HG02678 (cell line): ENCODE results near the gene IFI27L2.

Experiments used
- ATAC-seq: cut with Tn5 transposase; IDR thresholded peaks from one replicate; pipeline ENCODE4 v1.9.1; 2021; ENCODE audit warnings: mild to moderate bottlenecking, moderate library complexity; ENCODE audit not compliant: unreplicated experiment

Gene IFI27L2

GRCh38 chr14:94124582-94125377 is 4.6 kb downstream of the IFI27L2 start:
- no peak for ATAC-seq

- ATAC-seq, result no peak
These were observed 5.5 kb downstream of the IFI27L2 start for GRCh38 chr14:94123868-94124267.

GRCh38 chr14:94123296-94123695 is 6.1 kb downstream of the IFI27L2 start:
- no peak for ATAC-seq

GRCh38 chr14:94122438-94122837 is 7.0 kb downstream of the IFI27L2 start:
- no peak for ATAC-seq

- ATAC-seq, result no peak
These were observed 7.9 kb downstream of the IFI27L2 start for GRCh38 chr14:94121485-94121884.

- ATAC-seq, result no peak
These were observed 8.6 kb downstream of the IFI27L2 start for GRCh38 chr14:94120667-94121340.

GRCh38 chr14:94119071-94119470 is 10.3 kb downstream of the IFI27L2 start:
- ATAC-seq, result no peak

- ATAC-seq, result no peak
These were observed 11.5 kb downstream of the IFI27L2 start for GRCh38 chr14:94117856-94118255.

GRCh38 chr14:94116701-94117100 is 12.7 kb downstream of the IFI27L2 start:
- ATAC-seq, result no peak

GRCh38 chr14:94115631-94116030 is 13.8 kb downstream of the IFI27L2 start:
- ATAC-seq, result no peak

GRCh38 chr14:94115058-94115591 is 14.3 kb downstream of the IFI27L2 start:
- no peak for ATAC-seq

- no peak for ATAC-seq
These were observed 14.8 kb downstream of the IFI27L2 start for GRCh38 chr14:94114589-94115057.

- no peak for ATAC-seq
These were observed 15.4 kb downstream of the IFI27L2 start for GRCh38 chr14:94113908-94114588.

- ATAC-seq, result no peak
These were observed 15.9 kb downstream of the IFI27L2 start for GRCh38 chr14:94113490-94113889.

- no peak for ATAC-seq
These were observed 16.3 kb downstream of the IFI27L2 start for GRCh38 chr14:94113073-94113472.

GRCh38 chr14:94112513-94113063 is 16.8 kb downstream of the IFI27L2 start:
- no peak for ATAC-seq

GRCh38 chr14:94111276-94112095 is 17.9 kb downstream of the IFI27L2 start:
- ATAC-seq, result no peak

GRCh38 chr14:94110552-94111181 is 18.7 kb downstream of the IFI27L2 start, which contains the start of gene IFI27:
Gene IFI27, plus strand, starts transcription at chr14:94110736.
- ATAC-seq, result no peak

- ATAC-seq, result no peak
These were observed 19.5 kb downstream of the IFI27L2 start for GRCh38 chr14:94109915-94110250.

- ATAC-seq, result no peak
These were observed 24.7 kb downstream of the IFI27L2 start for GRCh38 chr14:94104731-94105130.
